GM12891 (cell line): ENCODE measurements around the gene FAM181B. TPM values are rescaled to one million over a fixed set of nuclear protein-coding genes. Genes with fewer than 3 reads are reported as not detected.

ENCODE experiments used
- DNase-seq: peaks from one replicate; pipeline ENCODE4 v3.0.0; 2011; ENCODE audit warnings: low spot score; ENCODE audit not compliant: insufficient read length
- FAIRE-seq: peaks from 2 replicates; lab custom pipeline; 2011; peaks lifted over from hg19 to GRCh38; lab: Jason Lieb, UNC
- PAX5 ChIP-seq: IDR thresholded peaks from 2 replicates; pipeline ENCODE4 v1.6.1; 2011; ENCODE audit warnings: low read length, moderate library complexity, mild to moderate bottlenecking; ENCODE audit not compliant: insufficient read depth, severe bottlenecking
- POLR2A ChIP-seq: IDR thresholded peaks from 2 replicates; pipeline ENCODE4 v1.6.1; 2011; ENCODE audit warnings: low read depth, low read length, control low read depth
- POLR2AphosphoS5 ChIP-seq: IDR thresholded peaks from 2 replicates; pipeline ENCODE4 v1.6.1; 2011; ENCODE audit warnings: low read depth, low read length, control low read depth
- POU2F2 ChIP-seq: IDR thresholded peaks from 2 replicates; pipeline ENCODE4 v1.6.1; 2011; ENCODE audit warnings: low read depth, mild to moderate bottlenecking, control low read depth, low read length, moderate library complexity
- SPI1 ChIP-seq: IDR thresholded peaks from 2 replicates; pipeline ENCODE4 v1.6.1; 2011; ENCODE audit warnings: low read depth, low read length, control low read depth
- TAF1 ChIP-seq: IDR thresholded peaks from 2 replicates; pipeline ENCODE4 v1.6.1; 2011; ENCODE audit warnings: low read depth, low read length, control low read depth
- polyA plus RNA-seq: library from polyadenylated mRNA; unstranded; fragments of >200 nt; gene quantifications from one replicate; pipeline ENCODE4 v1.2.1, GENCODE V29; 2012; ENCODE audit warnings: low read depth, missing spikeins, inconsistent platforms; ENCODE audit not compliant: missing spikeins

The FAM181B gene
- not detected for polyA plus RNA-seq

DNA sequence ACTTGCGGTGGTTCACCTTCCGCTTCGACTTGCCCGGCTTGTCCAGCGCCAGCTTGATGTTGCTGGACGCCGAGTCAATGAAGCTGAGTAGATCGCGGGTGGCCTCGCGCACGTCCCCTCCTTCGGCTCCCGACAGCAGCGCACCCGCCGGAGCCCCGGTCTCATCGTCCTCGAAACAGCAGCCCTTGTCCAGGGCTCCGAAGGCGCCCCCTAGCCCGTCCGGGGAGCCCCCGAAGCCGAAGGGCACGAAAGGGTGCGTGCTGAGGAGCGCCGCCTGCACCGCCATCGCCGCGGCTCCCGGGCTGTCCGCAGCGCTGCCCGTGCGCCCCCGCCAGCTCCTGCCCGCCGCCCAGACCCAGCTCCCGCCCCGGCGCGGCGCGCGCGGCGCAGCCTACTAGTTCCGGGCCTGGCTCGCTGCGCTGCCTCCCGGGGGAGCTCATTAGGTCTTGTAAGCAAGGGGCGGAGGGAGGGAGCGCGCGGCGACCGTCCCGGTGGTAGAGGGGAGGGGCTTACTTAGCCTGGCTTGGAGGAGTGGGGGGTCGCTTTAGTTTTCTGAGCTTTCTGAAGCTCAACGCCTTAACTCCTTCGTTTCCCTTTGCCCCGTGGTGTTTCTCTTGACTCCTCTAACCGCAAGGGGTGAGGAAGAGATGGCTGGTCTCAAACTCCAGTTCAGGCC lies at the start of gene FAM181B:
TSS of gene FAM181B (minus strand) at position 421 of the 676 bp plus-strand sequence. CDS start at position 286, 135 bp downstream.
- peak; percentile 37 for DNase-seq
- TF ChIP-seq SPI1 (no peak), POLR2A (no peak), PAX5 (no peak), POU2F2 (no peak), POLR2AphosphoS5 (no peak), TAF1 (no peak)
- FAIRE-seq, result peak; percentile 47

- DNase-seq, result no peak
- FAIRE-seq, result no peak
- TF ChIP-seq TAF1 (no peak), POLR2AphosphoS5 (no peak), POLR2A (no peak), SPI1 (no peak), POU2F2 (no peak), PAX5 (no peak)
Measured at GRCh38 chr11:82782825-82783374, 49.2 kb upstream of the FAM181B start.

GRCh38 chr11:82778776-82779175 lies 45.1 kb upstream of the FAM181B start:
- DNase-seq, result no peak
- FAIRE-seq, result no peak
- TF ChIP-seq TAF1 (no peak), POU2F2 (no peak), SPI1 (no peak), PAX5 (no peak), POLR2AphosphoS5 (no peak), POLR2A (no peak)

- TF ChIP-seq POLR2A (no peak), TAF1 (no peak), PAX5 (no peak), POLR2AphosphoS5 (no peak), SPI1 (no peak), POU2F2 (no peak)
- DNase-seq (no peak), FAIRE-seq (no peak)
Measured at GRCh38 chr11:82776377-82776776, 42.7 kb upstream of the FAM181B start.

- peak; percentile 75 for FAIRE-seq
- peak; percentile 26 for DNase-seq
Measured at GRCh38 chr11:82775736-82776346, 42.2 kb upstream of the FAM181B start.

DNA sequence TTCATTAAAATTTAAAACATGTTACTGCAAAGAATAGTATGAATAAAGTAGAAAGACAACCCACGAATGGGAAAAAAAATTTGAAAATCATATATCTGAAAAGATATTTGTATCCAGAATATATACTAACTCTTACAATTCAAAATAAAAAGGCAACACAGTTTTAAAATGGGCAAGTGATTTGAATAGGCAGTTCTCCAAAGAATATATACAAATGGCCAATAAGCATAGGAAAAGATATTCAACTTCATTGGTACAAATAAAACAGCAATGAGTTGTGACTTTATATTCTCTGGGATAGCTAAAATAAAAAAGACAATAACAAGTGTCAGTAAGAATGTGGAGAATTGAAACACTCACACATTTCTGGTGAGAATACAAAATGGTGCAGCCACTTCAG lies 41.6 kb upstream of the FAM181B start:
- TF ChIP-seq TAF1 (no peak), POLR2AphosphoS5 (no peak), SPI1 (no peak), POU2F2 (no peak), PAX5 (no peak), POLR2A (no peak)
- peak; percentile 5 for FAIRE-seq
- DNase-seq, result no peak

More at GRCh38 chr11:82775736-82776346, 42.2 kb upstream of the FAM181B start:
- TF ChIP-seq PAX5, result no peak
- no peak for TF ChIP-seq POLR2A
- no peak for TF ChIP-seq POLR2AphosphoS5
- TF ChIP-seq SPI1, result no peak
- TF ChIP-seq POU2F2, result no peak
- no peak for TF ChIP-seq TAF1

DNA sequence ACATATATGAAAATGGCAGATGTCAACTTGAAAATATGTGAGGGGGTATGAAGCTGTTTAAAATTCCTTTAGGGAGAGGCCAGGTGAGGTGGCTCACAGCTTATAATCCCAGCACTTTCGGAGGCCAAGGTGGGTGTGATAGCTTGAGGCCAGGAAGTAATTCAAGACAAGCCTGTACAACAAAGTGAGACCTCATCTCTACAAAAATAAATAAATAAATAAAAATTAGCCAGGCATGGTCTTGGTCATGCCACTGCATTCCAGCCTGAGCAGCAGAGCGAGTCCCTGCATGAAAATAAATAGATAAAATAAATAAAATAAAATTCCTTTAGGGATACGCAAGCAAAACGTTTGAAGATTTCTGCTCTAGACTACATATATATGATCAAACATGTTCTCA lies 38.1 kb upstream of the FAM181B start:
- FAIRE-seq (no peak), DNase-seq (no peak)
- TF ChIP-seq PAX5, result no peak
- TF ChIP-seq POLR2A, result no peak
- no peak for TF ChIP-seq POU2F2
- no peak for TF ChIP-seq POLR2AphosphoS5
- TF ChIP-seq SPI1, result no peak
- no peak for TF ChIP-seq TAF1

DNA sequence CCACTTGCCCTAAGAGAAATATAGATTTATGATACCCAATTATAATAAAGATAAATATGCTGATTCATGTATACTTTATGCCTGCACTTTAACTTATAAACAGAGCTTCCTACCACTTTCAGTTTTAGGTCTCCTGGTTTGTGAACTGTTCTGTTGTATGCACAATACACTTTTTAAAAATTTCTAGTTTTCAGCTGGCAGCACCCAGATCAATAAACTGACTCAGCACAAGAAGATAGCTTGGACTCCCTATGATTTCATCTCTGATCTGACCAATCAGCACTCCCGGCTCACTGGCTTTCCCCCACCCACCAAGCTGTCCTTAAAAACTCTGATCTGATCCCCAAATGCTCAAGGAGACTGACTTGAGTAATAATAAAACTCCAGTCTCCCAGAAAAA lies 33.5 kb upstream of the FAM181B start:
- no peak for TF ChIP-seq POU2F2
- TF ChIP-seq POLR2AphosphoS5, result no peak
- no peak for TF ChIP-seq PAX5
- no peak for TF ChIP-seq TAF1
- no peak for TF ChIP-seq SPI1
- FAIRE-seq (no peak), DNase-seq (no peak)

GRCh38 chr11:82765466-82766034 lies 31.9 kb upstream of the FAM181B start:
- DNase-seq (no peak), FAIRE-seq (no peak)
- TF ChIP-seq POLR2AphosphoS5 (no peak), TAF1 (no peak), POU2F2 (no peak), PAX5 (no peak), POLR2A (no peak)
